GM23248 (cell line): ENCODE results near the gene TICAM2. TPM values are rescaled to one million over a fixed set of nuclear protein-coding genes. Genes with fewer than 3 reads are reported as not detected.

ENCODE experiments used
- DNase-seq: peaks from one replicate; pipeline ENCODE4 v3.0.0-alpha.2; 2015
- H2AFZ ChIP-seq: fragments of 200-600 bp; sonication (generic); 2 replicates; pipeline ENCODE4 v1.6.1; 2016; ENCODE audit warnings: antibody characterized with exemption
- H3F3A ChIP-seq: fragments of 200-600 bp; sonication (generic); 2 replicates; pipeline ENCODE4 v1.6.1; 2016; ENCODE audit warnings: mild to moderate bottlenecking, antibody characterized with exemption, mixed run types; ENCODE audit not compliant: insufficient read depth
- H3K27ac ChIP-seq: fragments of 200-600 bp; sonication (generic); 2 replicates; pipeline ENCODE4 v1.5.1; 2016; ENCODE audit warnings: mild to moderate bottlenecking
- H3K27me3 ChIP-seq: fragments of 200-600 bp; sonication (generic); replicated peaks from 2 replicates; pipeline ENCODE4 v1.6.1; 2016; ENCODE audit warnings: mild to moderate bottlenecking; ENCODE audit not compliant: insufficient read depth
- H3K36me3 ChIP-seq: fragments of 200-600 bp; sonication (generic); 2 replicates; pipeline ENCODE4 v1.6.1; 2016; ENCODE audit warnings: low read depth, mild to moderate bottlenecking
- H3K4me1 ChIP-seq: fragments of 200-600 bp; sonication (generic); 2 replicates; pipeline ENCODE4 v1.6.1; 2016; ENCODE audit warnings: mild to moderate bottlenecking; ENCODE audit not compliant: insufficient read depth
- H3K4me2 ChIP-seq: fragments of 200-600 bp; sonication (generic); one replicate; pipeline ENCODE4 v1.6.1; 2016; ENCODE audit warnings: mild to moderate bottlenecking; ENCODE audit not compliant: unreplicated experiment
- H3K4me3 ChIP-seq: fragments of 200-600 bp; sonication (generic); 2 replicates; pipeline ENCODE4 v1.5.1; 2016; ENCODE audit warnings: mild to moderate bottlenecking
- H3K79me2 ChIP-seq: fragments of 200-600 bp; sonication (generic); 2 replicates; pipeline ENCODE4 v1.6.1; 2016; ENCODE audit warnings: mild to moderate bottlenecking; ENCODE audit not compliant: insufficient read depth
- H3K9ac ChIP-seq: fragments of 200-600 bp; sonication (generic); 2 replicates; pipeline ENCODE4 v1.6.1; 2016; ENCODE audit warnings: mild to moderate bottlenecking
- H3K9me2 ChIP-seq: fragments of 200-600 bp; sonication (generic); 2 replicates; pipeline ENCODE4 v1.6.1; 2016; ENCODE audit warnings: mixed run types, mild to moderate bottlenecking, moderate library complexity; ENCODE audit not compliant: insufficient read depth
- H3K9me3 ChIP-seq: fragments of 200-600 bp; sonication (generic); one replicate; pipeline ENCODE4 v1.6.1; 2017; ENCODE audit warnings: low read depth
- H4K20me1 ChIP-seq: fragments of 200-600 bp; sonication (generic); 2 replicates; pipeline ENCODE4 v1.6.0; 2016; ENCODE audit not compliant: insufficient read depth
- EZH2 ChIP-seq: fragments of 200-600 bp; sonication (generic); IDR thresholded peaks from 2 replicates; pipeline ENCODE4 v1.6.1; 2018; ENCODE audit warnings: antibody characterized with exemption, mild to moderate bottlenecking; ENCODE audit not compliant: insufficient read depth, poor library complexity, severe bottlenecking
- EZH2phosphoT487 ChIP-seq: fragments of 200-600 bp; sonication (generic); IDR thresholded peaks from 2 replicates; pipeline ENCODE4 v1.6.1; 2018; ENCODE audit warnings: antibody characterized with exemption, moderate library complexity, mild to moderate bottlenecking, low read depth; ENCODE audit not compliant: insufficient read depth
- WGBS, 2 experiments: methylation state at CpG; one replicate each; pipeline ENCODE4 v1.1.6; 2015 to 2017; ENCODE audit warnings: low lambda C conversion rate in 2 of 2, low coverage in 1 of 2; ENCODE audit errors: missing lambda C conversion rate in 2 of 2; 5-methylcytosine and 5-hydroxymethylcytosine counted together
- in situ Hi-C: fragments of 300-500 bp; cut with MboI; formaldehyde crosslinking; loops from 2 replicates; pipeline ENCODE4 v1.15.0; 2020
- polyA plus RNA-seq: library from polyadenylated mRNA; unstranded; fragments of >200 nt; fragmentation: Nextera tagmentation; extraction: Ambion mirVana; gene quantifications from 2 replicates; pipeline ENCODE4 v1.2.1, GENCODE V29; 2016
- total RNA-seq: library from RNA; depleted of rRNA; stranded (reverse); fragments of >200 nt; shearing (Covaris generic); gene quantifications from 2 replicates; pipeline ENCODE4 v1.2.3, GENCODE V29; 2014

Gene TICAM2
- total and polyA plus RNA-seq, 2 experiments from 2014 or later = 1.9 to 11.3 TPM

GRCh38 chr5:115605436-115605835 lies 3.2 kb upstream of the TICAM2 start:
- Histone ChIP-seq H3K36me3 (no peaks in the 10 kb centered on the region), H3K79me2 (peaks cover 85% of the 10 kb centered on the region), H3K4me2 (no peak overlapping the region), H3K9ac (no peak overlapping the region), H3K4me3 (no peak overlapping the region), H3K9me3 (no peaks in the 10 kb centered on the region), H3K27ac (no peak overlapping the region), H3K9me2 (no peaks in the 10 kb centered on the region), H2AFZ (no peak overlapping the region), H4K20me1 (no peaks in the 10 kb centered on the region; the same call in 1 of the 2 replicates), H3F3A (peaks cover 35% of the 10 kb centered on the region), H3K27me3 (no peaks in the 10 kb centered on the region), H3K4me1 (peaks cover 11% of the 10 kb centered on the region)
- in situ Hi-C loops = no loop called here
- 94 to 97% methylated on average over 3 of the region's 3 CpGs for WGBS, 2 experiments
- DNase-seq = no peak
- TF ChIP-seq EZH2 (no peak), EZH2phosphoT487 (no peak)

DNA sequence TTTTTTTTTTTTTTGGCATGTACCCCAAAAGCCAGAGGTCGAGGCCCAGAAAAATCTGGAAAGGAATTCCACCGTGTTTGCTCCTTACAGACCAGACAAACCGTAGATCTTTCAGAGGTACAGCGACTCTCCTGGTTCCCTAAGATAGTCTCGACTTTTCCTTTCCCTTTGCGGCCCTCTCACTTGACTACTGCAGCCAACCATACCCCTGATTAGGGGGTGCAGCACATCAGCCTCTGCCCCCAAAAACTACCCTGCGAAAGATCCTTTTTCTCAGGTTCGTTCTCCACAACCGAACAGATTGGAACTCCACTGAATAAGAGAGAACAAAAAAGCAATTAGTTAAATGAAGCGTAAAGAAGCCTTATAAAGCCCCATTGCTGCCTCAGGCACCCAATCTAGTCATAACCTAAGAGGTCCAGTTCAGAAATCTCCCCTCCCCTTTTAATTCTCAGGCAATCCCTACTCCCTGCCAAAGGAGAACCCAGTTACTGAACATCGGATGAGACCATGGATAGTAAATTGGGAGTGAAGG lies 379 bp upstream of the TICAM2 start:
- Histone ChIP-seq H2AFZ (peak overlapping the region; percentile 80), H3K9me3 (no peaks in the 10 kb centered on the region), H3K9ac (peak overlapping the region; percentile 97), H3K9me2 (no peaks in the 10 kb centered on the region), H3K27ac (peak overlapping the region; percentile 84), H3F3A (peaks cover 44% of the 10 kb centered on the region), H3K79me2 (peaks cover 85% of the 10 kb centered on the region), H3K36me3 (no peaks in the 10 kb centered on the region), H3K27me3 (no peaks in the 10 kb centered on the region), H3K4me3 (peak overlapping the region; percentile 88), H4K20me1 (no peaks in the 10 kb centered on the region; the same call in 1 of the 2 replicates), H3K4me2 (peak overlapping the region; percentile 95), H3K4me1 (peaks cover 26% of the 10 kb centered on the region)
- in situ Hi-C loops = no loop called here
- no peak for DNase-seq
- WGBS, 2 experiments = 15 to 19% methylated on average over 11 of the region's 11 CpGs
- TF ChIP-seq EZH2phosphoT487 (no peak), EZH2 (no peak)

- peaks cover 85% of the 10 kb centered on the region for H3K79me2 ChIP-seq
- DNase-seq = peak; percentile 68
- H3K4me2 ChIP-seq = peak overlapping the region; percentile 95
- peak overlapping the region; percentile 84 for H3K27ac ChIP-seq
- peaks cover 33% of the 10 kb centered on the region for H3F3A ChIP-seq
- peak overlapping the region; percentile 97 for H3K9ac ChIP-seq
- no peaks in the 10 kb centered on the region for H4K20me1 ChIP-seq
- peak overlapping the region; percentile 88 for H3K4me3 ChIP-seq
- TF ChIP-seq EZH2 (no peak), EZH2phosphoT487 (no peak)
- H3K27me3 ChIP-seq = no peaks in the 10 kb centered on the region
- in situ Hi-C loops = no loop called here
- no peaks in the 10 kb centered on the region for H3K36me3 ChIP-seq
- H3K4me1 ChIP-seq = peaks cover 26% of the 10 kb centered on the region
- 0 out of 2 replicates have a peak overlapping the region, but pooled peaks have one; percentile 3 for H2AFZ ChIP-seq
- WGBS, 2 experiments = 59 to 60% methylated on average over 3 of the region's 3 CpGs
- H3K9me2 ChIP-seq = no peaks in the 10 kb centered on the region
- no peaks in the 10 kb centered on the region for H3K9me3 ChIP-seq
These were observed 1.5 kb downstream of the TICAM2 start for GRCh38 chr5:115600766-115601165.

DNA sequence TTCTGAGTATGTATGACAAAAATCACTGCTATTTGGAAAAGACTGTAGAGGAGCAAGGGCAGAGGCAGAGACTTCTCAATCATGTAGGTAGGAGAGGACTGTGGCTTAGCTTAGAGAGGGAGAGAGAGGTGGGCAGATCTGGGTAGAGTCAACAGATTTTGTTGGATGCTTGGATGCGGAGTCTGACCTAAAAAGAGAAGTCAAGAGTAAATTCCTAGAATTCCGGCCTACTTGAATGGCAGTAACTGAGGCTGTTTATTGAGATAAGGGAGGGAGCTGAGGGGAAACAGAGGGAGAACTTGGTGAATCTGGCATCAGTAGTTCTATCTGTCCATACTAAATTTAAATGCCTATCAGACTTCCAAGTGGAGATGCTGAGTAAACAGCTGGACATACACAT lies 2.4 kb downstream of the TICAM2 start:
- H2AFZ ChIP-seq = no peak overlapping the region
- peak overlapping the region; percentile 97 for H3K9ac ChIP-seq
- no peaks in the 10 kb centered on the region for H3K36me3 ChIP-seq
- WGBS, 2 experiments = 52 to 63% methylated on average over 2 of the region's 2 CpGs
- in situ Hi-C loops = loop anchor here (25.0 kb wide), 1 partner anchor 513 kb away; no protein-coding TSS in a partner anchor
- H3K9me3 ChIP-seq = no peaks in the 10 kb centered on the region
- DNase-seq = peak; percentile 10
- TF ChIP-seq EZH2phosphoT487 = no peak
- TF ChIP-seq EZH2 = no peak
- H3K4me1 ChIP-seq = peaks cover 26% of the 10 kb centered on the region
- H3K9me2 ChIP-seq = no peaks in the 10 kb centered on the region
- peak overlapping the region; percentile 84 for H3K27ac ChIP-seq
- peak overlapping the region; percentile 95 for H3K4me2 ChIP-seq
- H3K27me3 ChIP-seq = no peaks in the 10 kb centered on the region
- H4K20me1 ChIP-seq = peaks cover 1% of the 10 kb centered on the region; the same call in 1 of the 2 replicates
- H3F3A ChIP-seq = peaks cover 31% of the 10 kb centered on the region
- peaks cover 85% of the 10 kb centered on the region for H3K79me2 ChIP-seq
- H3K4me3 ChIP-seq = peak overlapping the region; percentile 88
